ENCODE data around the gene CYP11A1. TPM values are rescaled to one million over a fixed set of nuclear protein-coding genes. Genes with fewer than 3 reads are reported as not detected.

CYP11A1 gene
- total RNA-seq, 1 donor from 2014 or later = 0.43 TPM

DNA sequence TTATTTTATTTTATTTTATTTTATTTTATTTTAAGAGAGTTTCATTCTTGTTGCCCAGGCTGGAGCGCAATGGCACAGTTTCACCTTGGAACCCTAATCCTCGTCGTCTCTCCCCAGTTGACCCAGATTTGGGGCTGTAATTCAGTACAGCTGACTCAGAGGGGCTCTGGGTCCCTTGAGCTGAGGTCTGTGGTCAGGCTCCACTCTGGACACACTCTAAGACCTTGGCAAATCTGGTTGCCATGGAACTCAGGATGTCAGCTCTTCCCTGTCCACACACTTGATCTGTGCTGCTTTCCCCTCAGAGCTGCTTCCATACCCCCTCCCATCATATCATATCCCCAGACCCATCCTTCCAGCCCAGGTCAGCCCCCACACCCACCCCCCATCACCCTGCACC lies 675 bp upstream of the CYP11A1 start:
- Mint-ChIP-seq H3K9me3 (ENCODE audit: unreplicated experiment) (peaks cover 1% of the 10 kb centered on the region), H3K27me3 (ENCODE audit: low read depth, unreplicated experiment) (peaks cover 15% of the 10 kb centered on the region), H3K36me3 (ENCODE audit: low read depth, unreplicated experiment) (no peaks in the 10 kb centered on the region), H3K4me1 (ENCODE audit: low read depth, unreplicated experiment) (peaks cover 3% of the 10 kb centered on the region), H3K27ac (ENCODE audit: unreplicated experiment) (no peak overlapping the region), H3K4me3 (ENCODE audit: unreplicated experiment) (no peak overlapping the region)
- Histone ChIP-seq H3K27me3 (ENCODE audit: insufficient read depth, low read length) (peaks cover 17% of the 10 kb centered on the region), H3K27ac (ENCODE audit: low read depth, low read length) (no peak overlapping the region), H3K4me3 (ENCODE audit: insufficient read depth, low read depth, low read length) (no peak overlapping the region), H3K9ac (ENCODE audit: low read length) (no peak overlapping the region), H3K36me3 (ENCODE audit: insufficient read depth, low read length) (no peaks in the 10 kb centered on the region), H3K9me3 (ENCODE audit: insufficient read depth, low read depth, low read length) (no peaks in the 10 kb centered on the region), H3K4me2 (ENCODE audit: low read length) (no peak overlapping the region), H4K20me1 (ENCODE audit: insufficient read depth, low read length) (no peaks in the 10 kb centered on the region), H2AFZ (ENCODE audit: low read depth, low read length) (no peak overlapping the region), H3K79me2 (ENCODE audit: insufficient read depth, low read length) (no peaks in the 10 kb centered on the region), H3K4me1 (ENCODE audit: insufficient read depth, low read length) (peaks cover 8% of the 10 kb centered on the region)
- no peak for TF ChIP-seq EZH2 (IDR thresholded peaks at IDR 0.05; ENCODE audit: insufficient read depth, low read length)
- TF ChIP-seq, protein P1, sequence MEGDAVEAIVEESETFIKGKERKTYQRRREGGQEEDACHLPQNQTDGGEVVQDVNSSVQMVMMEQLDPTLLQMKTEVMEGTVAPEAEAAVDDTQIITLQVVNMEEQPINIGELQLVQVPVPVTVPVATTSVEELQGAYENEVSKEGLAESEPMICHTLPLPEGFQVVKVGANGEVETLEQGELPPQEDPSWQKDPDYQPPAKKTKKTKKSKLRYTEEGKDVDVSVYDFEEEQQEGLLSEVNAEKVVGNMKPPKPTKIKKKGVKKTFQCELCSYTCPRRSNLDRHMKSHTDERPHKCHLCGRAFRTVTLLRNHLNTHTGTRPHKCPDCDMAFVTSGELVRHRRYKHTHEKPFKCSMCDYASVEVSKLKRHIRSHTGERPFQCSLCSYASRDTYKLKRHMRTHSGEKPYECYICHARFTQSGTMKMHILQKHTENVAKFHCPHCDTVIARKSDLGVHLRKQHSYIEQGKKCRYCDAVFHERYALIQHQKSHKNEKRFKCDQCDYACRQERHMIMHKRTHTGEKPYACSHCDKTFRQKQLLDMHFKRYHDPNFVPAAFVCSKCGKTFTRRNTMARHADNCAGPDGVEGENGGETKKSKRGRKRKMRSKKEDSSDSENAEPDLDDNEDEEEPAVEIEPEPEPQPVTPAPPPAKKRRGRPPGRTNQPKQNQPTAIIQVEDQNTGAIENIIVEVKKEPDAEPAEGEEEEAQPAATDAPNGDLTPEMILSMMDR (IDR thresholded peaks at IDR 0.05; ENCODE audit: insufficient read depth, low read depth, low read length) = no peak
- DNase-seq (ENCODE audit: low read depth) (no peak), FAIRE-seq (no peak)

DNA sequence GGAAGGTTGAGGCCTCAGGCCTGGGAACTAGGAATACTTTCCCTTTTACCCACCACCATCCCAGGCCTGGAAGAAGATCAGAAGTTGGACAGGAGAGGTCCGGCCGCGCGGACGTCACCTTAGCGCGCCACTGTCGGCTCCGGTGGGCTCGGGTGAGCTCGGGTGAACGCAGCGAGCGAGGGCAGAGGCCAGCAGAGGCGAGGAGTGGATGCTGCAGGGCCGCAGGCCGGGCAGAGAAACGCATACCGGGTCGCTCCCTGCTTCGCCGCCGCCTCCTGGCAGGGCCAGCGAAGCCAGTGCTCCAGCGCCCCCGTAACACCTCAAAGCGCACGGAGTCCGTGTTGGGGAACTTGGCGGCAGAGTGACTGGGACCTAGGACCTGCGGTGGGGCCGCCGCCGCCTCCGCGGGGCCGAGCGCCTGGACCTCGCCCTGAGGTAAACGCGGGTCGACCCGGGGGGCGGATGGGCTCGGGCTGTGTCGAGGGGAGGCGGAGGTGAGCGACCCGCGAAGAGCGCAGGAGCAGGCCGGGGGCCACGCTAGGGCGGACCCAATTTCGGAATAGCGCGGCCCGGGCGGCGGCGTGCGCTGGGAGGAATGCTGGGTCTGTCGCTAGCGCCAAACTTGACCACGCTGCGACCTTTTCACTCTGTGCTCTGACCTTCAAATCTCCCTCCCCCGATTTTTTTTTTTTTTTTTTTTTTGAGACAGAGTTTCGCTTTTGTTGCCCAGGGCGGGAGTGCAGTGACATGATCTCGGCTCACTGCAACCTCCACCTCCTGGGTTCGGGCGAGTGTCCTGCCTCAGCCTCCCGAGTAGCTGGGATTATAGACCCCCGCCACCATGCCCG lies 1.6 kb downstream of the CYP11A1 start:
- TF ChIP-seq EZH2 (IDR thresholded peaks at IDR 0.05; ENCODE audit: insufficient read depth, low read length) = no peak
- TF ChIP-seq, protein P1 (IDR thresholded peaks at IDR 0.05; ENCODE audit: insufficient read depth, low read depth, low read length) = no peak
- no peak for FAIRE-seq

More for the DNA sequence above, 1.6 kb downstream of the CYP11A1 start:
- no peaks in the 10 kb centered on the region for H3K9me3 ChIP-seq (ENCODE audit: insufficient read depth, low read depth, low read length)
- H2AFZ ChIP-seq (ENCODE audit: low read depth, low read length) = peak overlapping the region; percentile 96
- no peak for DNase-seq (ENCODE audit: low read depth)
- no peaks in the 10 kb centered on the region for H3K36me3 ChIP-seq (ENCODE audit: insufficient read depth, low read length)
- no peaks in the 10 kb centered on the region for H4K20me1 ChIP-seq (ENCODE audit: insufficient read depth, low read length)
- H3K4me2 ChIP-seq (ENCODE audit: low read length) = peak overlapping the region; percentile 90
- Mint-ChIP-seq H3K9me3 (ENCODE audit: unreplicated experiment) (peaks cover 1% of the 10 kb centered on the region), H3K36me3 (ENCODE audit: low read depth, unreplicated experiment) (no peaks in the 10 kb centered on the region), H3K4me1 (ENCODE audit: low read depth, unreplicated experiment) (peaks cover 3% of the 10 kb centered on the region), H3K27ac (ENCODE audit: unreplicated experiment) (peak overlapping the region; percentile 62), H3K4me3 (ENCODE audit: unreplicated experiment) (peak overlapping the region; percentile 68), H3K27me3 (ENCODE audit: low read depth, unreplicated experiment) (peaks cover 10% of the 10 kb centered on the region)
- no peak overlapping the region for H3K27ac ChIP-seq (ENCODE audit: low read depth, low read length)
- peak overlapping the region; percentile 73 for H3K9ac ChIP-seq (ENCODE audit: low read length)
- H3K79me2 ChIP-seq (ENCODE audit: insufficient read depth, low read length) = no peaks in the 10 kb centered on the region
- peaks cover 8% of the 10 kb centered on the region for H3K4me1 ChIP-seq (ENCODE audit: insufficient read depth, low read length)
- H3K27me3 ChIP-seq (ENCODE audit: insufficient read depth, low read length) = peaks cover 7% of the 10 kb centered on the region
- peak overlapping the region; percentile 56 for H3K4me3 ChIP-seq (ENCODE audit: insufficient read depth, low read depth, low read length)
